HL-60 (cell line): ENCODE measurements around the gene NKX1-1.

Experiments used
- CTCF ChIP-seq: IDR thresholded peaks from one replicate; pipeline ENCODE4 v1.5.1; 2011; ENCODE audit warnings: low read length, control low read depth, inconsistent platforms; ENCODE audit not compliant: insufficient read depth
- GABPA ChIP-seq: IDR thresholded peaks from 2 replicates; pipeline ENCODE4 v1.6.1; 2012; ENCODE audit warnings: low read depth
- REST ChIP-seq: IDR thresholded peaks from 2 replicates; pipeline ENCODE4 v1.6.1; 2012; ENCODE audit warnings: low read depth; ENCODE audit not compliant: insufficient replicate concordance
- SPI1 ChIP-seq: IDR thresholded peaks from 2 replicates; pipeline ENCODE4 v1.6.1; 2012; ENCODE audit warnings: low read depth, mild to moderate bottlenecking, borderline replicate concordance

GRCh38 chr4:1375761-1376322 is 30.4 kb downstream of the NKX1-1 start:
- TF ChIP-seq CTCF (no peak), GABPA (no peak), REST (no peak), SPI1 (no peak)
